Hepatic stellate cell (primary cell): ENCODE data around the gene INTS4.
"Not testable (repeated sequence)": the region's sequence is repeated elsewhere in the genome, so short reads cannot be mapped to it uniquely, and the experiment has no call there.

Source experiments
- DNase-seq: peaks from one replicate; pipeline ENCODE4 v3.0.0; 2011; ENCODE audit warnings: low spot score

INTS4 gene

GRCh38 chr11:77879218-77879617 is 115.2 kb downstream of the INTS4 start:
- no peak for DNase-seq

DNA sequence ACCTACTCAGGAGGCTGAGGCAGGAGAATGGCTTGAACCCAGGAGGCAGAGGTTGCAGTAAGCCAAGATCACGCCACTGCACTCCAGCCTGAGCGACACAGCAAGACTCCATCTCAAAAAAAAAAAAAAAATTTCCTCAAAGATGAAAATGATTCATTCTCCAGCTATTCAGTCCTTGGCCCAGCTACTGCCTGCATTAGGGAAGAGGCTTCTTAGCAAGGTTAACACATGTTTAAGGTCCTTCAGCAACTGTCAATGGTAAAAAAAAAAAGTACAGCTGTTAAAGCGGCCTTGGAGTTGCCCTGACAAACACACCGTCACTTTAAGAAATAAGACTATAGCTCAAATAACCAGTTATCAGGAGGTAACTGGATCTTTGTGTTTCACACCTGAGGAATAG is 116.2 kb downstream of the INTS4 start:
- DNase-seq = peak; percentile 73

DNA sequence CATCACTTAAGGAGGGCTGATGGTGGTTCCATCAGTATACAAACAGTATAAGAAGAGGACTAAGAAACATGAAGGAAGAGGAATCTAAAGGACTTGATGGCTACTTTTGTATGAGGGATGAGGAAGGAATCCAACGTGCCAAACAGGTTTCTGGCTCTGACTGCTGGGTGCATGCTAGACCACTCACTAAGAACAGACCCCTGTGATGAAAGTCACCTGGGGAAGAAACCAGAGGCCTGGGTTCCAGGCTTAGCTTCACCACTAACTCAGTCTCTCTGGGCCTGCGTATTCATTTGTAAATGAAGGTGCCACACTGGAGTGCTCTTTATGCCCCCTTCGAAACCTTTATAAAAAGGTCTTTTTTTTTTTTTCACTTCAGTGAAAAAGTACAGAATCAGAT is 118.4 kb downstream of the INTS4 start:
- DNase-seq = no peak

- no peak for DNase-seq
Measured at GRCh38 chr11:77874206-77874605, 120.3 kb downstream of the INTS4 start.

- DNase-seq = no peak
Measured at GRCh38 chr11:77873345-77873744, 121.1 kb downstream of the INTS4 start.

DNA sequence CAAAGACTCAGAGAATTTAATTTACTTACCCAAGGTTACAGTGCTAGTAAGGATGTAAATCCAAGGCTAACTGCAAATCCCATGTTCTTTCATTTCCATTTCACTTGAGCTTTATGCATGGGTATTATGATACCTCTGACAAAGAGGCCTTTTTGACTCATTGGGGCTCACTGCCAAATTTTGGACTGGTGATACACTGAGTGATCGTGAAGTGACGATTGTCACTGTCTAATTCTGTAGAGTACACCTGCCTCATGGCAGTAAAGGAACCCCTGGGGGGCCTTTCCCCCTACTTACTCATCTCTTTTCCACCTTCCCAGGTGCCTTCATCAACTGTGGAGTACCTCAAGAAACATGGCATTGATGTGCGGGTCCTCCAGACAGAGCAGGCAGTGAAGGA is 122.6 kb downstream of the INTS4 start:
- no peak for DNase-seq

DNA sequence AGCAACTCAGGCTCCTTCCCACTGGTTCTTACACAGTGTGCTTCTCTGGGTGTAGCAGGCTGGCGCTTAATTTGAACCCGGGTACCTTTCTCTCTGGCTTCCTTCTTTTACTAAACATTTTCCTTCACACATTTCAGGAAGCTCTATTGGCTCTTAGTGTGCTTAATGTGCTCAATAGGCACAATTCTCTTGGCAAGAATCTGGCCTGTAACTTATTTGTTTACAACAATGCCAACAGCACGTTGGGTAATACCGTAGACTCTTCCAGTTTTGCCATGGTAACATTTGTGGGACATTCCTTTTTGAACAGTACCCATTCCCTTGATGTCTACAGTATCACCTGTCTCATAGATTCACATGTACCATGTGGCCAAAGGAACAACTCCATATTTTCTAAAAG is 125.7 kb downstream of the INTS4 start:
- DNase-seq = no peak

DNA sequence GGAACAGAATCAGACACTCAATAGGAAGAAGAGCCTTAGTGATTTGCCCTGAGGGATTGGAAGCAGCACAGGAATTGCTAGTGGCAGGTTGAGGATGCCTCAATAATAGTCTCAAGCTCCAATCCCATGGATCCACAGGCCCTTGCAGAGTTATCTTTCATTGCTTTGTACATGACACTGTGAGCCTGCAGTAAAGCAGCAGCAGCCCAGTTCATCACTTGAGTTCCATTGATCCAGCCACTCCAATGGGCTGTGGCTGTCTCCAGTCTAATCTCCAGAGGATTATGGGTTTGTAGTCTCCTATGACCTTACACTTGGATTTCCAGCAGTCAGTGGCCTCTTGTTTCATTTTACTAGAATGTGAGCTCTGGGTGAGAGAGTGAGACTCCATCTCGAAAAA is 128.1 kb downstream of the INTS4 start:
- DNase-seq = no peak

DNA sequence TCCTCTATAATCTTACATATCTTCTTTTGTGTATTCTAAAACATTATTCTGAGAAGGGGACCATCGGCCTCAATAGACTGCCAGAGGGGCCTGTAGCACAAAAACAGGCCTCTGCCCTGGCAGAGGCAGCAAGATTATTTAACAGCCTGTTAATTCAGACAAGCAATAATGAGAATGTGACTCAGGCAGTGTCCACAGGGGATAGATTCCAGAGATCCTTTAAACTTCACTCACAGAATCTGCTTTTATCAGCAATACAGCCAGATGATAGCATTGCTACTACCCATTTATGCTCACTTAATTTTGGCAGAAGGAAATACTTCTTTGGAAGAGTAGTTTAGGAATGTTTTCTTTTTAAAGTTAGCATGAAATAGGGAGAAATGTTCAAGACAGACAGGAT is 128.7 kb downstream of the INTS4 start:
- no peak for DNase-seq

DNA sequence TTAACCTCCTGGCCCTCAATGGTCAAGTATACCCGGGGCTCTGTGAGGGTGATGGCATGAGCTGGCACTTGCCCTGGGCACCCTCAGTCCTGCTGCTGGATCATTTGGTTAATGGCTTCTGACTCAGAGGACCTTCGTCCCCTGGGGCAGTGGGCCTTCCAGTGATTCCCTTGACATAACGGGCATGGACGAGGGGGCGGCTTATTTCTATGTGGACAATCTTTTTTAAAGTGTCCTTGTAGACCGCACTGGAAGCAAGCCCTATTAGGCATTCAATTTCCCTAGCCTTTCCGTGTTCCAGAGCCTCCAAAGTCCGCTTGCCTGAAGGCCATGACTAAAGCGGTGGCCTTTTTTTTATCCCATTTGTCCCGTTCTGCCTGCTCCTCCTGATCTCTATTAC is 133.0 kb downstream of the INTS4 start:
- not testable (repeated sequence) for DNase-seq

- DNase-seq = not testable (repeated sequence)
Measured at GRCh38 chr11:77857906-77858457, 136.5 kb downstream of the INTS4 start.

DNA sequence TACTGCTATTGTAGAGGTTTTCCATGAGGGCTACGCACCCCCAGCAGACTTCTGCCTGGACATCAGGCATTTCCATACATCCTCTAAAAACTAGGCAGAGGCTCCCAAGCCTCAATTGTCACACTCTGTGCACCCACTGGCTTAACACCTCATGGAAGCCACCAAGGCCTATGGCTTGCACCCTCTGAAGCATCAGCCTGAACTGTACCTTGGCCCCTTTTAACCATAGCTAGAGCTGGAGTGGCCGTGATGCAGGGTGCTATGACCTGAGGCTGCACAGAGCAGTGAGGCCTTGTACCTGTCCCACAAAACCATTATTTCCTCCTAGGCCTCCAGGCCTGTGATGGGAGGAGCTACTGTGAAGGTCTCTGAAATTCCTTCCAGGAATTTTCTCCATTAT is 139.6 kb downstream of the INTS4 start:
- no peak for DNase-seq

GRCh38 chr11:77851503-77851902 is 143.0 kb downstream of the INTS4 start:
- no peak for DNase-seq

DNA sequence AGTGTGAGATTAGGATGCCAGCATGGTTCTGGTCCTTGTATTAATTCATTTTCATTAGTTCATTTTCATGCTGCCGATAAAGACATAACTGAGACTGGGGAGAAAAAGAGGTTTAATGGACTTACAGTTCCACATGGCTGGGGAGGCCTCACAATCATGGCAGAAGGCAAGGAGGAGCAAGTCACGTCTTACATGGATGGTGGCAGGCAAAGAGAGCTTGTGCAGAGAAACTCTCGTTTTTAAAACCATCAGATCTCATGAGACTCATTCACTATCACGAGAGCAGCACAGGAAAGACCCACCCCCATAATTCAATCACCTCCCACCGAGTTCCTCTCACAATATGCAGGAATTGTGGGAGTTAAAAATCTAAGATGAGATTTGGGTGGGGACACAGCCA is 150.8 kb downstream of the INTS4 start:
- DNase-seq = not testable (repeated sequence)

DNA sequence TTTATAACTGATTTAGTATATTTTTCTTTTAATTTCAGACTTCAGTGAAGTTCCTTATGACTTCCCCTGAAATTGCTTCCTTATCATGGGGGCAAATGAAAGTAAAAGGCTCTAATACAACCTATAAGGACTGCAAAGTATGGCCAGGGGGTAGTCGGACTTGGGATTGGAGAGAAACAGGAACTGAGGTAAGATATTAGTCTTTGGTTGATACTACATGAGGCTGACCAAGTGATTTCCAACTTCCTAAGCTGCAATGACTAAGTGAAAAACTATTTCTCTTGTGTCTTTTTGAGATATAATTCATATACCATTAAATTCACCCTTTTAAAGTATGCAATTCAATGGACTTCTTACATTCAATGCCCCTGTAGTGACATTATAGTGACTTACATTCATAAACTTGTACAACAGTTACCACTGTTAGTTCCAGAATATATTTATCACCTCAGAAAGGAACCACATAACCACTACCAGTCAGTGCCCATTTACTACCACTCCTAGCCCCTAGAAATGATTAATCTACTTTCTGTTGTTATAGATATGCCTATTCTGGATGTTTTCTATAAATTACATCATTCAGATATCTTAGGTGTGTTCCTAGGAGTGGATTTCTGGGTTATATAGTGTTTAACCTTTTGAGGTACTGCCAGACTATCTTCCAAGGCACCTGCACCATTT is 151.9 kb downstream of the INTS4 start:
- DNase-seq = no peak

DNA sequence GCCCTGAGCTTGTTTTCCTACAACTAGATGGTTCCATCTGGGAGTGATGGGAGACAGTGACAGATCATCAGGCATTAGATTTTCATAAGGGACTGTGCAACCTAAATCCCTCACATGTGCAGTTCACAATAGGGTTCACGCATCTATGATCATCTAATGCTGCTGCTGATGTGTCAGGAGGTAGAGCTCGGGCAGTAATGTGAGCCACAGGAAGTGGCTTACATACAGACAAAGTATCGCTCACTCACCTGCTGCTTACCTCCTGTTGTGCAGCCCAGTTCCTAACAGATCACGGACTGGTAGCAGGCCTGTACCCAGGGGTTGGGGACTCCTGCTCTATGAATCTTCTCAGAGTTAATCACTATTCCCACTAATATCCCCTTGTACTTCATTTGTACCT is 161.2 kb downstream of the INTS4 start:
- no peak for DNase-seq

- DNase-seq = no peak
Measured at GRCh38 chr11:77828926-77829325, 165.5 kb downstream of the INTS4 start.
